Measurements from ENCODE around the gene PACSIN1. TPM values are rescaled to one million over a fixed set of nuclear protein-coding genes. Genes with fewer than 3 reads are reported as not detected.

PACSIN1 gene
- total RNA-seq, 1 experiment from 2014 or later, result 7.0 TPM

GRCh38 chr6:34538581-34538980 is 72.7 kb downstream of the PACSIN1 start:
- no peak overlapping the region for H3K14ac ChIP-seq (ENCODE audit: insufficient read depth, low read length)
- H3K27ac ChIP-seq (ENCODE audit: insufficient read length, low read depth, low read length), result no peak overlapping the region
- no peak overlapping the region for H3K4me2 ChIP-seq (ENCODE audit: insufficient read depth, insufficient read length, low read length)
- Mint-ChIP-seq H3K4me1 (peaks cover 0 to 19% of the 10 kb centered on the region in 2 experiments; a peak in 2 of 4 replicates), H3K27me3 (ENCODE audit: low read depth) (no peaks in the 10 kb centered on the region), H3K4me3 (no peak overlapping the region), H3K9me3 (no peaks in the 10 kb centered on the region), H3K27ac (no peak overlapping the region), H3K36me3 (ENCODE audit: insufficient read depth in 1 of 3, low read depth in 3 of 3) (no peaks in the 10 kb centered on the region)
- H3K4me1 ChIP-seq (ENCODE audit: insufficient read depth, low read length), result no peaks in the 10 kb centered on the region
- no peak for DNase-seq
- no peak overlapping the region for H3K9ac ChIP-seq (ENCODE audit: extremely low read depth, insufficient read length, low read length)
- no peak overlapping the region for H2BK20ac ChIP-seq (ENCODE audit: low read depth, low read length, poor library complexity, severe bottlenecking)
- H2AFZ ChIP-seq (ENCODE audit: low read length), result no peak overlapping the region
- no peak overlapping the region for H2BK12ac ChIP-seq (ENCODE audit: insufficient read length, low read depth, low read length)
- no peak overlapping the region for H3K4ac ChIP-seq (ENCODE audit: low read depth, low read length)
- no peak overlapping the region for H4K8ac ChIP-seq (replicated peaks; ENCODE audit: insufficient read length, low read depth, low read length)
- H3K27me3 ChIP-seq (ENCODE audit: insufficient read depth, low read length), result no peaks in the 10 kb centered on the region
- no peaks in the 10 kb centered on the region for H3K79me1 ChIP-seq (ENCODE audit: insufficient read depth, low read depth, low read length, poor library complexity, severe bottlenecking)
- no peaks in the 10 kb centered on the region for H4K20me1 ChIP-seq (ENCODE audit: control insufficient read depth, insufficient read depth, insufficient read length)
- H3K79me2 ChIP-seq (ENCODE audit: insufficient read depth, low read length), result no peaks in the 10 kb centered on the region
- no peak overlapping the region for H4K5ac ChIP-seq (ENCODE audit: insufficient read length, low read depth, low read length)
- H3T11ph ChIP-seq (ENCODE audit: low read length), result no peak overlapping the region
- no CpG with 5 or more reads among the region's 6 CpGs for WGBS (ENCODE audit: extremely low coverage, insufficient read length, low lambda C conversion rate)
- H4K91ac ChIP-seq (ENCODE audit: insufficient read length, low read depth, low read length), result no peak overlapping the region
- H2AK5ac ChIP-seq (ENCODE audit: insufficient read length, low read length), result no peak overlapping the region
- TF ChIP-seq CTCF (conservative IDR thresholded peaks at IDR 0.05), result no peak
- no peak overlapping the region for H2BK5ac ChIP-seq (ENCODE audit: insufficient read length, low read length)
- H3K18ac ChIP-seq (ENCODE audit: insufficient read length, low read depth, low read length), result no peak overlapping the region
- no peaks in the 10 kb centered on the region for H3K23me2 ChIP-seq (ENCODE audit: insufficient read length, low read depth, low read length, poor library complexity, severe bottlenecking)
- no peak overlapping the region for H2BK15ac ChIP-seq (ENCODE audit: low read depth, low read length)
- no peak overlapping the region for H2BK120ac ChIP-seq (ENCODE audit: low read depth, low read length, poor library complexity, severe bottlenecking)
- no peak overlapping the region for H3K56ac ChIP-seq (ENCODE audit: insufficient read length, low read depth, low read length)
- no peaks in the 10 kb centered on the region for H3K9me3 ChIP-seq (ENCODE audit: control insufficient read depth, low read depth, low read length)
- H3K23ac ChIP-seq (ENCODE audit: insufficient read length, low read depth, low read length), result no peak overlapping the region
